H1 (cell line): ENCODE data around the gene SBSN. TPM values are rescaled to one million over a fixed set of nuclear protein-coding genes. Genes with fewer than 3 reads are reported as not detected.

Experiments used
- CTCF ChIA-PET: fragments of 300-600 bp; sonication (Branson Sonifier 250); formaldehyde crosslinking; loops from one replicate; lab custom pipeline; 2021; ENCODE audit not compliant: partially characterized antibody; lab: Charles Lee
- POLR2A ChIA-PET: fragments of 300-600 bp; sonication (Branson Sonifier 250); formaldehyde crosslinking; loops from one replicate; lab custom pipeline; 2021; ENCODE audit warnings: inconsistent platforms; ENCODE audit not compliant: partially characterized antibody; lab: Charles Lee
- DNase-seq, 2 experiments: peaks; one replicate each; pipeline versions ENCODE4 v3.0.0 to v3.0.0-alpha.2; 2010 to 2022; ENCODE audit warnings: low spot score in 2 of 2, low read depth in 1 of 2, mixed read lengths in 1 of 2
- FAIRE-seq: peaks from 2 replicates; lab custom pipeline; 2011; peaks lifted over from hg19 to GRCh38; lab: Jason Lieb, UNC
- H2AFZ ChIP-seq: 2 replicates; pipeline ENCODE4 v1.8.1; 2012; ENCODE audit warnings: low read length, inconsistent platforms
- H2AK5ac ChIP-seq: 2 replicates; pipeline ENCODE4 v1.6.1; 2013; ENCODE audit warnings: low read depth, low read length
- H2BK120ac ChIP-seq: replicated peaks from 2 replicates; pipeline ENCODE3; 2013; ENCODE audit warnings: low read depth, low read length, inconsistent platforms
- H2BK12ac ChIP-seq: 2 replicates; pipeline ENCODE4 v1.6.1; 2013; ENCODE audit warnings: low read depth, low read length
- H2BK15ac ChIP-seq: 2 replicates; pipeline ENCODE4 v1.6.1; 2013; ENCODE audit warnings: low read length
- H2BK20ac ChIP-seq: 2 replicates; pipeline ENCODE4 v1.6.1; 2013; ENCODE audit warnings: low read length
- H2BK5ac ChIP-seq: 2 replicates; pipeline ENCODE4 v1.6.1; 2013; ENCODE audit warnings: low read depth, low read length
- H3K14ac ChIP-seq: 2 replicates; pipeline ENCODE4 v1.6.1; 2013; ENCODE audit warnings: inconsistent platforms; ENCODE audit not compliant: insufficient read length
- H3K18ac ChIP-seq: 2 replicates; pipeline ENCODE4 v1.6.1; 2013; ENCODE audit warnings: low read length; ENCODE audit errors: extremely low read depth
- H3K23ac ChIP-seq: 2 replicates; pipeline ENCODE4 v1.6.1; 2013; ENCODE audit warnings: inconsistent platforms; ENCODE audit not compliant: insufficient read length
- H3K23me2 ChIP-seq: 2 replicates; pipeline ENCODE4 v1.6.1; 2013; ENCODE audit warnings: low read depth, low read length
- H3K27ac ChIP-seq: 2 replicates; pipeline ENCODE4 v1.6.1; 2011; ENCODE audit warnings: low read depth, low read length, inconsistent platforms
- H3K27me3 ChIP-seq, 4 experiments: replicated peaks in 1 of 4; 1 replicate in 1 of 4; 2 replicates in 3 of 4; pipeline versions ENCODE4 v1.6.1 to v1.8.1; 2011 to 2013; ENCODE audit warnings: low read length in 3 of 4, mild to moderate bottlenecking in 3 of 4, inconsistent platforms in 2 of 4, mixed read lengths in 2 of 4, moderate library complexity in 1 of 4; ENCODE audit not compliant: control insufficient read depth in 3 of 4, insufficient read depth in 3 of 4; ENCODE audit errors: extremely low read depth in 1 of 4
- H3K36me3 ChIP-seq, 4 experiments: 2 replicates each; pipeline versions ENCODE4 v1.6.1 to v1.8.1; 2011 to 2013; ENCODE audit warnings: mild to moderate bottlenecking in 4 of 4, low read length in 3 of 4, moderate library complexity in 2 of 4, control low read depth in 1 of 4, inconsistent platforms in 1 of 4; ENCODE audit not compliant: insufficient read depth in 4 of 4, control insufficient read depth in 2 of 4
- H3K4ac ChIP-seq: replicated peaks from 2 replicates; pipeline ENCODE3; 2013; ENCODE audit warnings: low read length, low read depth, mixed read lengths, inconsistent platforms; ENCODE audit not compliant: insufficient read length
- H3K4me1 ChIP-seq, 4 experiments: replicated peaks in 1 of 4; 1 replicate in 1 of 4; 2 replicates in 3 of 4; pipeline versions ENCODE4 v1.6.1 to v1.8.1; 2011 to 2013; ENCODE audit warnings: low read length in 3 of 4, inconsistent platforms in 2 of 4, mixed read lengths in 1 of 4; ENCODE audit not compliant: insufficient read depth in 4 of 4, control insufficient read depth in 3 of 4
- H3K4me2 ChIP-seq, 2 experiments: 2 replicates each; pipeline versions ENCODE4 v1.6.1 to v1.8.1; 2011 to 2013; ENCODE audit warnings: low read depth in 2 of 2, low read length in 2 of 2, control low read depth in 1 of 2, inconsistent platforms in 1 of 2, mild to moderate bottlenecking in 1 of 2; ENCODE audit not compliant: insufficient read depth in 1 of 2
- H3K4me3 ChIP-seq, 4 experiments: fragments of 200-600, 300-600 bp in 1 of 4; sonication (generic), shearing (Covaris generic), sonication (Bioruptor Twin) in 1 of 4; 2 replicates each; pipeline versions ENCODE4 v1.5.1 to v1.8.1; 2011 to 2016; ENCODE audit warnings: low read length in 4 of 4, low read depth in 3 of 4, control low read depth in 2 of 4, inconsistent platforms in 2 of 4, mild to moderate bottlenecking in 2 of 4, mixed read lengths in 1 of 4, moderate library complexity in 1 of 4; ENCODE audit not compliant: insufficient read depth in 2 of 4; ENCODE audit errors: extremely low read depth in 1 of 4
- H3K56ac ChIP-seq: replicated peaks from 2 replicates; pipeline ENCODE3; 2013; ENCODE audit warnings: low read depth, mild to moderate bottlenecking, mixed read lengths, low read length, inconsistent platforms; ENCODE audit not compliant: insufficient read length
- H3K79me1 ChIP-seq: 2 replicates; pipeline ENCODE4 v1.6.1; 2013; ENCODE audit warnings: low read depth, low read length, control low read depth
- H3K79me2 ChIP-seq, 2 experiments: 2 replicates each; pipeline versions ENCODE4 v1.6.1 to v1.8.1; 2012 to 2013; ENCODE audit warnings: low read length in 2 of 2, mild to moderate bottlenecking in 2 of 2, inconsistent platforms in 1 of 2; ENCODE audit not compliant: insufficient read depth in 2 of 2, control insufficient read depth in 1 of 2
- H3K9ac ChIP-seq, 4 experiments: replicated peaks in 1 of 4; 1 replicate in 1 of 4; 2 replicates in 3 of 4; pipeline versions ENCODE4 v1.6.1 to v1.8.1; 2011 to 2013; ENCODE audit warnings: low read depth in 3 of 4, low read length in 3 of 4, control low read depth in 2 of 4, mild to moderate bottlenecking in 2 of 4, moderate library complexity in 2 of 4, inconsistent platforms in 1 of 4; ENCODE audit errors: extremely low read depth in 1 of 4
- H3K9me3 ChIP-seq, 2 experiments: 2 replicates each; pipeline versions ENCODE4 v1.6.1 to v1.8.1; 2012 to 2013; ENCODE audit warnings: mild to moderate bottlenecking in 2 of 2, moderate library complexity in 2 of 2, control low read depth in 1 of 2, inconsistent platforms in 1 of 2, low read depth in 1 of 2, low read length in 1 of 2, mixed read lengths in 1 of 2; ENCODE audit not compliant: insufficient read depth in 2 of 2
- H4K20me1 ChIP-seq, 2 experiments: replicated peaks in 1 of 2; 2 replicates each; pipeline versions ENCODE3 to v1.8.1; 2011 to 2013; ENCODE audit warnings: inconsistent platforms in 2 of 2, low read length in 2 of 2, mild to moderate bottlenecking in 1 of 2; ENCODE audit not compliant: insufficient read depth in 2 of 2, control insufficient read depth in 1 of 2
- H4K5ac ChIP-seq: 2 replicates; pipeline ENCODE4 v1.6.1; 2013; ENCODE audit warnings: low read length, low read depth, mixed read lengths, inconsistent platforms; ENCODE audit not compliant: insufficient read length
- H4K8ac ChIP-seq: 2 replicates; pipeline ENCODE4 v1.8.0; 2013; ENCODE audit warnings: mild to moderate bottlenecking, moderate library complexity, low read length, inconsistent platforms; ENCODE audit not compliant: insufficient read depth; ENCODE audit errors: extremely low read depth
- H4K91ac ChIP-seq: replicated peaks from 2 replicates; pipeline ENCODE3; 2013; ENCODE audit warnings: low read length, mixed read lengths, inconsistent platforms; ENCODE audit not compliant: insufficient read length
- BACH1 ChIP-seq: IDR thresholded peaks from 2 replicates; pipeline ENCODE4 v1.6.1; 2012; ENCODE audit warnings: low read length, improper control_type of control experiment
- CEBPB ChIP-seq: IDR thresholded peaks from 2 replicates; pipeline ENCODE4 v1.6.1; 2012; ENCODE audit warnings: low read depth, low read length
- GTF2F1 ChIP-seq: IDR thresholded peaks from 2 replicates; pipeline ENCODE4 v1.6.1; 2012; ENCODE audit warnings: low read depth, low read length, improper control_type of control experiment, borderline replicate concordance
- JUND ChIP-seq: IDR thresholded peaks from 2 replicates; pipeline ENCODE4 v1.6.1; 2011; ENCODE audit warnings: mild to moderate bottlenecking, improper control_type of control experiment, low read length
- NRF1 ChIP-seq: IDR thresholded peaks from 2 replicates; pipeline ENCODE4 v1.6.1; 2011; ENCODE audit warnings: mild to moderate bottlenecking, low read depth, low read length, improper control_type of control experiment
- RBBP5 ChIP-seq: IDR thresholded peaks from 2 replicates; pipeline ENCODE4 v1.7.1; 2012; ENCODE audit warnings: low read depth, mild to moderate bottlenecking, inconsistent platforms, low read length, moderate library complexity, borderline replicate concordance
- RXRA ChIP-seq: IDR thresholded peaks from 2 replicates; pipeline ENCODE4 v1.6.1; 2011; ENCODE audit warnings: low read depth, mild to moderate bottlenecking, low read length, moderate library complexity; ENCODE audit not compliant: insufficient read depth
- SRF ChIP-seq: IDR thresholded peaks from 2 replicates; pipeline ENCODE4 v1.6.1; 2011; ENCODE audit warnings: mild to moderate bottlenecking, low read depth, low read length, moderate library complexity
- TBP ChIP-seq: IDR thresholded peaks from 2 replicates; pipeline ENCODE4 v1.6.1; 2011; ENCODE audit warnings: low read depth, low read length, improper control_type of control experiment
- TCF12 ChIP-seq: IDR thresholded peaks from 2 replicates; pipeline ENCODE4 v1.6.1; 2011; ENCODE audit warnings: low read depth, mild to moderate bottlenecking, low read length
- ZNF274 ChIP-seq: IDR thresholded peaks from 2 replicates; pipeline ENCODE4 v1.7.0; 2012; ENCODE audit warnings: low read length, borderline replicate concordance; ENCODE audit errors: extremely low read depth
- WGBS, 2 experiments: shearing (Covaris generic) in 1 of 2; methylation state at CpG; one replicate each; pipeline versions ENCODE4 v1.1.6 to v1.1.7; 2013 to 2015; ENCODE audit warnings: low lambda C conversion rate in 2 of 2, mixed read lengths in 2 of 2, inconsistent platforms in 1 of 2, low coverage in 1 of 2, missing lambda C conversion rate in 1 of 2; ENCODE audit not compliant: insufficient replicate concordance in 2 of 2, insufficient coverage in 1 of 2, insufficient read length in 1 of 2; ENCODE audit errors: extremely low coverage in 1 of 2, missing lambda C conversion rate in 1 of 2; 5-methylcytosine and 5-hydroxymethylcytosine counted together
- polyA plus RNA-seq, 7 experiments: library from polyadenylated mRNA; depleted of rRNA in 3 of 7; stranded (reverse) in 5 of 7; unstranded in 2 of 7; fragments of >200 nt in 5 of 7; fragments of 200-250 nt in 2 of 7; gene quantifications; 1 replicate in 5 of 7; 2 replicates in 1 of 7; 4 replicates in 1 of 7; pipeline versions ENCODE4 v1.2.1 to v1.2.3, GENCODE V29; 2011 to 2013; ENCODE audit warnings: missing spikeins in 2 of 7, mixed read lengths in 2 of 7
- total RNA-seq: library from RNA; stranded (reverse); fragmentation: NEBNext Ultra II Directional; extraction: Animal tissue kit (Norgen Biotek cat#: 25700); gene quantifications from 2 replicates; pipeline ENCODE4 v1.2.1, GENCODE V29; 2021

Gene SBSN
- total and polyA plus RNA-seq, 2 of the 8 experiments (the other 6 are each of a cell fraction or from before 2014, with no cell fraction given), result not detected

GRCh38 chr19:35509861-35510625 lies 18.1 kb downstream of the SBSN start:
- Histone ChIP-seq H4K8ac (peak overlapping the region; percentile 98; the same call in 1 of the 2 replicates), H3K4me2 (peak overlapping the region; percentile 84 to 86), H2AFZ (peak overlapping the region; percentile 75; the same call in 1 of the 2 replicates), H3K23me2 (peaks cover 14% of the 10 kb centered on the region), H3K14ac (no peak overlapping the region), H3K4ac (peak overlapping the region; percentile 87), H3K56ac (peak overlapping the region; percentile 70), H2BK120ac (no peak overlapping the region), H3K27ac (peak overlapping the region; percentile 92), H4K5ac (peak overlapping the region; percentile 89), H3K79me2 (peaks cover 0 to 34% of the 10 kb centered on the region in 2 experiments; a peak in 2 of 4 replicates), H2BK15ac (no peak overlapping the region; the same call in 1 of the 2 replicates), H2BK5ac (peak overlapping the region; percentile 94), H2AK5ac (no peak overlapping the region), H3K27me3 (peaks cover 0 to 11% (median 6%) of the 10 kb centered on the region in 4 experiments; a peak in 3 of 7 replicates), H3K18ac (peak overlapping the region; percentile 89), H3K23ac (no peak overlapping the region), H3K9ac (peak overlapping the region; percentile 64 to 95 (median 93)), H4K91ac (peak overlapping the region; percentile 63), H4K20me1 (peaks cover 0 to 3% of the 10 kb centered on the region in 2 experiments), H3K79me1 (peaks cover 2% of the 10 kb centered on the region; the same call in 1 of the 2 replicates), H3K36me3 (peaks cover 11 to 30% (median 17%) of the 10 kb centered on the region in 4 experiments), H3K4me1 (peaks cover 0 to 25% (median 21%) of the 10 kb centered on the region in 4 experiments; a peak in 6 of 7 replicates), H3K9me3 (no peaks in the 10 kb centered on the region), H2BK12ac (peak overlapping the region; percentile 87; the same call in 1 of the 2 replicates), H2BK20ac (no peak overlapping the region), H3K4me3 (peak overlapping the region; percentile 77 to 99 (median 93))
- peak; percentile 78 to 98 for DNase-seq
- ChIA-PET POLR2A (interaction anchor here (0.6 to 7.4 kb wide), 64 partner anchors 8 to 1628 kb away, joined by 3 to 110 read pairs (median 4); partner anchors contain the start of genes COX6B1, GAPDHS, HAUS5 and SBSN), CTCF (interaction anchor here (0.6 to 3.7 kb wide), 31 partner anchors 10 to 205 kb away, joined by 3 to 28 read pairs (median 5); partner anchors contain the start of gene PMIS2)
- FAIRE-seq, result peak; percentile 68
- 3% methylated on average over 39 of the region's 39 CpGs; no CpG with 5 or more reads in 1 of the 2 experiments for WGBS, 2 experiments
- TF ChIP-seq JUND, result peak; percentile 12; the same call in 1 of the 2 replicates
- TF ChIP-seq RBBP5, result no peak
- no peak for TF ChIP-seq NRF1
- TF ChIP-seq TBP, result peak; percentile 89
- TF ChIP-seq CEBPB, result peak; percentile 69
- TF ChIP-seq BACH1, result 0 out of 2 replicates have a peak, but pooled peaks have one; percentile 24
- 0 out of 2 replicates have a peak, but pooled peaks have one; percentile 41 for TF ChIP-seq GTF2F1
- TF ChIP-seq ZNF274, result no peak
- 0 out of 2 replicates have a peak, but pooled peaks have one; percentile 63 for TF ChIP-seq TCF12
- no peak for TF ChIP-seq RXRA
- 0 out of 2 replicates have a peak, but pooled peaks have one; percentile 5 for TF ChIP-seq SRF
